ENCODE data around the gene LRRC14B.

LRRC14B gene

DNA sequence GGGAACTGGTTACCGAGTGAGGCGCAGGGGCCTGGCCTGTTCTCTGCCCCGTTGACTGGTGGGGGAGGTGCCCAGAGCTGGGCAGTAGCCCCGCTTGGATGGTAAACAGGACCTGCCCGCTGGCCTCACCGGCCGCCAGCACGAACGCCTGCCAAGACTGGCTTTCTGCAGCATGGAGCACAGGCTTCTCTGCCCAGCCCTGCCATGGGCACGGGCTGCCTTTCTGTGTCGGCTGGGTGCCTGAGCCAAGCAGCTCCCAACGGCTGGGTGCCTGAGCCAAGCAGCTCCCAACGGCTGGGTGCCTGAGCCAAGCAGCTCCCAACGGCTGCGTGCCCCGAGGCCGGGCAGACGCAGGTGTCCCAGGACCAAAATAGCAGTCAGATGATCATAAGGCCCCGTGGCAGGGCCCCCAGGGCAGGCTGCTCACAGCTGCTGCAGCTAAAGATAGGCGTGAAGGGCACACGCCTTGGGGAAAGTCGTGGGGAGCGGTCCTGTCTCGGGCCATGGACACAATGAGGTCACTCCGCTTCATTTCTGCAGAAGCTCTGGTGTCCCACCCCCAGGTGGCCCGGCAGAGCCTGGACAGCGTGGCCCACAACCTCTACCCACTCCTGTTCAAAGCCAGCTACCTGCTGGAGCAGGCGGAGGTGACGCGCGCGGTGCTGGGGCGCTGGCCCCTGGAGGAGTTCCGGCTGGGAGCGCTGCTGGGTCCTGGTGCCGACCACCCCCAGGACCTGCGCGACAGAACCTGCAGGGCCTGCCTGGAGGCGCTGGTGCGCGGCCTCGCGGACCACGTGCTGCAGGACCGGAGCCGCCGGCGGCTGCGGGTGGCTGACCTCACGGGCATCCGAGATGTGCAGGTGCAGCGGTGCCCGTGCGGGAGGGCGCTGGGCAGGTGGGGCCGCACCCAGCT lies at the start of gene LRRC14B:
TSS of gene LRRC14B (plus strand) at position 460 of the 913 bp plus-strand sequence. CDS start at position 504, 44 bp downstream.
- DNase-seq (ENCODE audit: low read depth in 2 of 2), result no peak

DNA sequence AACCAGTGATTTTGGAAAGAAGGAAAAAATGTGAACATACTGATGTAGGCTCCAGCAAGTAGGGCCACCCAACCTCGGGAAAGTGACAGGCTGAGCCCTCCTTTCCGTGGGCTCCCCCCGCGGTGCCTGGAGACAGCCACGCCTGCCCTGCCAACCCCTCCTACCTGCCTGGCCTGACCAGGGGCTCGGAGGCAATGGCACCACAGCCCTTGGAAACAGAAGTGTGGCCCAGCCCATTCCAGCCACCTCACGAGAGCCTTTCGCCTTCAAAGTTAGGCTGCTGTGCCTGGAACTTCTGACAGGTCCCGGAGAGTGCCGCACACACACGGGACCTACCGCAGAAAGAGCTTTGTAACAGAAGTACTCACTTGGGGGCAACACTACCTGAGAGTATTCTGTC lies 49.5 kb upstream of the LRRC14B start:
- DNase-seq (ENCODE audit: low read depth in 2 of 2), result no peak

DNA sequence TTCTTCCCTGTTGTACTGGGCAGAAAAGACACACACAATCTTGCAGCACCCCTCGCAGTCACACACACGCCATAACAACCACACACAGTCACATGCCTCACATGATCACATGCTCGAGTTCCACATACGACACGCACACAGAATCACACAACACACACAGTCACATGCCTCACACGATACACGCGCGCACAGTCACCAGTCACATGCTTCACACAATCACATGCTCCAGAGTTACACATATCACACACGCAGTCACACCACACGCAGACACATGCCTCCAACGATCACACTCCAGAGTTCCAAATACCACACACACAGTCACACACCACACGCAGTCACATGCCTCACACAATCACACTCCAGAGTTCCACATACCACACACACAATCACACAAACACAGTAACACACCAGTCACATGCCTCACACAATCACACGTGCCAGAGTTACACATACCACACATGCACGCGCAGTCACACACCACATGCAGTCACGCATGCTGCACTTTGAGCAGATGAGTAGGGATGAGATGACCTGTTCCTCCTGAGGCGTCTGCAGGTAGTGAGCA lies 49.0 kb upstream of the LRRC14B start:
- no peak for DNase-seq (ENCODE audit: low read depth in 2 of 2)

- DNase-seq (ENCODE audit: low read depth in 2 of 2), result no peak
These were observed 48.3 kb upstream of the LRRC14B start for GRCh38 chr5:143041-143440.

DNA sequence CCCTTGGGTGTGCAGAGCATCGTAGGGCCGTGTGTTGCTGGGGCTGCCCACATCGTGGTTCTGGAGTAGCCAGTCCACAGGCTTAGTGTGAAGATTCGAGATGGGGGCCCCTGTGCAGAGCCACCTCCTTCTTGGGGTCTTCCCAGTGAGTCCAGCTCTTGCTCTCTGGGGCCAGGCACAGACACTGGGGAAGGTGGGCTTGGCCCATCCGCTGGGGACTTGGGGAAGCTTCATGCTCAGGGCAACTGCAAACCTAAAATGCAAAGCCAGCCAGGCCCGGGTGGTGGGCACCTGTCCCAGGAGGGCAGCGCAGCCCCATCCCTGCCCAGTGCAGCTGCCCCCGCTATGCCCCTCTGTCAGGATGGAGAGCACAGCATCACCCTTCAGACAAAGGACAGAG lies 46.4 kb upstream of the LRRC14B start:
- DNase-seq (ENCODE audit: low read depth in 2 of 2), result no peak

- DNase-seq (ENCODE audit: low read depth in 2 of 2), result no peak
These were observed 45.5 kb upstream of the LRRC14B start for GRCh38 chr5:145585-146323.

DNA sequence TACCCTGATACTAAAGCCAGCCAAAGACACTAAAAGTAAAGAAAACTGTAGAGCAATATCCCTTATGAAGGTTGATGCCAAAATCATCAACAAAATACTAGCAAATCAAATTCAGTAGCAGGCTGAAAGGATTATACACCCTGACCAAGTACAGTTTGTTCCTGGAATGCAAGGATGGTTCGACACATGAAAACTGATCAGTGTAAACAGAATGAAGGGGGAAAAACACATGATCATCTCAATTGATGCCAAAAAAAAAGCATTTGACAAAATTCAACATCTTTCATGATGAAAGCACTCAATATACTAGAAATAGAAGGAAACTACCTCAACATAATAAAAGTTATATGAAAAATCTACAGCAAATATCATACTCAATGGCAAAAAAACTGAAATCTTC lies 43.5 kb upstream of the LRRC14B start:
- DNase-seq (ENCODE audit: low read depth in 2 of 2), result no peak

DNA sequence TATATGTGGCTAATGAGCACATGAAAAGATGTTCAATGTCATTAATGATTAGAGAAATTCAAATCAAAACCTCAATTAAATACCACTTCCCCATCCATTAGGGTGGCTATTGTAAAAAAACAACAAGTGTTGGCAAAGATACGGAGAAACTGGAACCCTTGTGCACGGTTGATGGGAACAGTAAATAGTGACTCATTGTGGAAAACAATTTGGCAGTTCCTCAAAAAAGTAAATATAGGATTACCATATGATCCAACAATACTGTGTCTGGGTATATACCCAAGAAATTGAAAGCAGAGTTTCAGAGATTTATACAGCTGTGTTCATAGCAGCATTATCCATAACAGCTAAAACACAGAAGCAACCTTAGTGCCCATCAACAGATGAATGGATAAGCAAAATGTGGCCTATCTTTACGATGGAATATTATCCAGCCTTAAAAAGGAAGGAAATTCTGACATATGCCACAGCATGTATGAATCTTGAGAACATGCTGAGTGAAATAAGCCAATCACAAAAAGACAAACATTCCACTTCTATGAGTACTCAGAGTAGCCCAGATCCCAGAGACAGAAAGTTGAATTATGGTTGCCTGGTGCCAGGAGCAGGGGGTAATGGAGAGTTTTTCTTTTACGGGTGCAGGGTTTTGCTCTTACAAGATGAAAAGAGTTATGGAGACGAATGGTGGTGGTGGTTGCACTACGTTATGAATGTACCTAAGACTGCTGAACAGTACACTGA lies 41.4 kb upstream of the LRRC14B start:
- DNase-seq (ENCODE audit: low read depth in 2 of 2), result no peak

- no peak for DNase-seq (ENCODE audit: low read depth in 2 of 2)
These were observed 40.5 kb upstream of the LRRC14B start for GRCh38 chr5:150746-151145.

- no peak for DNase-seq (ENCODE audit: low read depth in 2 of 2)
These were observed 39.2 kb upstream of the LRRC14B start for GRCh38 chr5:152077-152476.

GRCh38 chr5:153256-153655 lies 38.0 kb upstream of the LRRC14B start:
- DNase-seq (ENCODE audit: low read depth in 2 of 2), result no peak

DNA sequence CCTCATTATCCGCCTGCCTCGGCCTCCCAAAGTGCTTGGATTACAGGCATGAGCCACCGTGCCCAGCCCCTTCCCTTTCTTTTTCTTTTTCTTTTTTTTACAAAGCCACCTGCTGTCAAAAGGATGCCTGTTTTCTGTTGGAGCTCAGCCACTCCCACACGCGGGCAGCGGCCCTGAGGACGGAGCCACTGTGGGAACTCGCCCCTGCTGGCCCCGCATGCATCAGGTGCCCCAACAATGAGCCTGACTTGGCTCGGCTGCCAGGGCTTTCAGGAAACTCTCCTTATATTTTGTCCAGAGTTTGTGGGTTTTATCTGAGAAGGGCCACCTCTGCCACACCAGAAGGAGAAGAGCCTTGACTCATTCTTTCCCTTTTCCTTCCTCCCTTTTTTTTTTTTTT lies 37.1 kb upstream of the LRRC14B start:
- DNase-seq (ENCODE audit: low read depth in 2 of 2), result no peak

DNA sequence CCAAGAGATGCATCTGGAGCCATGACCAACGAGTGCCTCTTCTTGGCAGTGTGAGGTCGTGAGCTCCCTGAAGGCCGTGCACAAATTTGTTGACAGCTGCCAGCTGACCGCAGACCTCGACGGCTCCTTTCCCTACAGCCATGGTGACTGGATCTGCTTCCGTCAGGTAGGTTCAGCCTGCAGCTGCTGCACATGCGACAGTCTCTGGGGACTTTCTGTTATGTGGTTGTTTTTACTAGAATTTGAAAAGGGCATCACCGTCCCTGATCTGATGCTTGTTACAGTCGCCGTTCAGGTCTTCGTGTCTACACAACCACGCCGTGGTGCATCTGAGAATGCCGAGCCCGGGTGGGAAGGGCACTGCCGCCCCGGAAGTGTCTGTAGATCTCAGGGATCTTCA lies 36.5 kb upstream of the LRRC14B start:
- no peak for DNase-seq (ENCODE audit: low read depth in 2 of 2)

DNA sequence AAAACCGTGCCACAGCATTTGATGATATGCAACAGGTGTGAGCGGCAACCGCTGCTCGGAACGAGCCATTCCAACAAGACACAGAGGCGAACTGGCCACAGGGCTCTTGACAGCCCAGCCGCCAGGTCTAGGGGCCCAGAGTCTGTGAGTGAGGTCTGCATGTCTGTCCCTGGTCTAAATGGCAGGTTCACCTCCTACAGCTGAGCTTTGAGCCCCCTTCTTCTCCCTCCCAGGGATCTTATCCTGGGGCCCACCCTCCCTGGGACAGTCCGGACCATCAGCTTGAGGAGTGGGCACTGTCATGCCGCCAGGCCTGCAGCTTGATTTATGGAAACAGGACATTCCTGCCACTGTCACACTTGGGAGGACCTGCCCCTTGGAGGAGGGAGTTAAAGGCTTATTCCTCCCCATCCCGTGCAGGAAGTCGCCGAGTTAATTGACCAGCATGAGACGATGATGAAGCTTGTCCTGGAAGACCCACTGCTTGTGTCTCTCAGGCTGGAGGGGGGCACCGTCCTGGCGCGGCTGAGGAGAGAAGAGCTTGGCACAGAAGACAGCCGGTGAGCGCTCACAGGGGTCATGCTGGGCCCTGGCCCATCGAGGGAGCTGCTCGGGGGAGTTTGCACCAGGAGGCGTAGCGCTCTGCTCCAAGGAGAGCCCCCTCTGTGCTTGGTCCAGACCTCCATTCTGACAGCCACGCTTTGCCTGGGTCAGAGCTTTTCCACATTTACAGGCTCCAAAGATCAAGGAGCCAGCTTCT lies 35.5 kb upstream of the LRRC14B start:
- no peak for DNase-seq (ENCODE audit: low read depth in 2 of 2)

DNA sequence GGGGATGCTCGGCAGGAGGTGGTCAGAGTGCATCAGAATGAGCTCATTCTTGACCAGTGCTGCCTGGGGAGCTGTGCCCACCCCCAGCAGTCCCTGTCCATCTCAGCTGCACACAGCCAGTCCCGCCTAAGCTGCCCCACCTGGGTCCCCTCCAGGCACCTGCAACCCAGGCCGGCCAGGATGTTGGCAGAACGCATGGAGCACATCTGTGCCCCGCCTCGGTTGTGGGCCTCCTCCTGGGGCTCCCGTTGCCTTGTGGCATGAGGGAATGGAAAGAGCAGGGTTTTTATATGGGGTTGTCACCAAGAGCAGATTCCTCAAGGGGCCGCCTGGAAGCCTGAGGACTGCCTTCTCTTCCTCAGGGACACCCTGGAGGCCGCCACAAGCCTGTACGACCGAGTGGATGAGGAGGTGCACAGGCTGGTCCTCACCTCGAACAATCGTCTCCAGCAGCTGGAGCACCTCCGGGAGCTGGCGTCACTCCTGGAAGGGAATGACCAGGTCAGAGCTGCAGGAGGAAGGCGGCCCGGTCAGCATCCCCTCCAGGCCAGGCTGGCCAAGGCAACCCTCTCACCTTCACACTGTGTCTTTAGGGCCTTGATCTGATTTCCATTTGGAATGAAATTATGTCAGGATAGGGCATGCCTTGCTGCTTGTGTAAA lies 34.8 kb upstream of the LRRC14B start:
- DNase-seq (ENCODE audit: low read depth in 2 of 2), result no peak

GRCh38 chr5:157126-157715 lies 34.1 kb upstream of the LRRC14B start:
- no peak for DNase-seq (ENCODE audit: low read depth in 2 of 2)

- no peak for DNase-seq (ENCODE audit: low read depth in 2 of 2)
These were observed 33.5 kb upstream of the LRRC14B start for GRCh38 chr5:157801-158200.

GRCh38 chr5:158807-159447 lies 32.4 kb upstream of the LRRC14B start:
- no peak for DNase-seq (ENCODE audit: low read depth in 2 of 2)

- DNase-seq (ENCODE audit: low read depth in 2 of 2), result no peak
These were observed 31.7 kb upstream of the LRRC14B start for GRCh38 chr5:159448-160172.

Data from activated CD8-positive, alpha-beta memory T cell treated with anti-CD3 and anti-CD28 coated beads for 4 hours (primary cell).